ENCODE data around the gene RNF13.

DNA sequence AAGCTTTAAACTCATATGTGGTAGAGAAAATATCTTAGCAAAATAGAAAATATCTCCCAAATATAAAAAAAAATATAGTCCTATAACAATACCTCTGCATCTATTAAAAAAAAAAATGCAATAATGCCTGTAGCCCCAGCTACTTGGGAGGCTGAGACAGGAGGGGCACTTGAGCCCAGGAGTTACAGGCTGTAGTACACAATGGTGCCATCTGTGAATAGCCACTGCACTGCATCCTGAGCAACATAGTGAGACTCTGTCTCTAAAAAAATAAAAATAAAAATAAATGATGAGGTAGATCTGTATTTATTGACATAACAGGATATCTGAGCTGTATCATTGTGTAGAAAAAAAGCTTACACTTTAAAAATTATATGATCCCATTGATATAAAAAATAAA, 87.3 kb downstream of the RNF13 start:
- TF ChIP-seq GATA2 (IDR thresholded peaks at IDR 0.05; ENCODE audit: low read depth, low read length): no peak
- no peak for TF ChIP-seq GATA3 (IDR thresholded peaks at IDR 0.05; ENCODE audit: low read depth, low read length)

Measured in SH-SY5Y (cell line).